NCI-H1092 treated with DMSO at 0.1 percent for 48 hours (cell line): ENCODE data around the gene CDH23.

Source experiments
- DNase-seq: peaks from one replicate; lab custom pipeline; 2025; lab: John Stamatoyannopoulos, UW

The CDH23 gene

GRCh38 chr10:71440506-71441035 is 43.9 kb downstream of the CDH23 start:
- DNase-seq: no peak

- DNase-seq: no peak
These were observed 45.3 kb downstream of the CDH23 start for GRCh38 chr10:71442000-71442399.

- no peak for DNase-seq
These were observed 46.3 kb downstream of the CDH23 start for GRCh38 chr10:71442859-71443570.

GRCh38 chr10:71443676-71444075 is 47.0 kb downstream of the CDH23 start:
- DNase-seq: no peak

GRCh38 chr10:71444284-71445054 is 47.7 kb downstream of the CDH23 start:
- no peak for DNase-seq

- no peak for DNase-seq
These were observed 51.0 kb downstream of the CDH23 start for GRCh38 chr10:71447676-71448075.

GRCh38 chr10:71448146-71448545 is 51.4 kb downstream of the CDH23 start:
- peak; percentile 51 for DNase-seq

- DNase-seq: no peak
These were observed 52.3 kb downstream of the CDH23 start for GRCh38 chr10:71449026-71449425.

GRCh38 chr10:71451754-71452153 is 55.0 kb downstream of the CDH23 start:
- DNase-seq: no peak

GRCh38 chr10:71453186-71453585 is 56.5 kb downstream of the CDH23 start:
- DNase-seq: no peak

- no peak for DNase-seq
These were observed 57.6 kb downstream of the CDH23 start for GRCh38 chr10:71454347-71454746.

- DNase-seq: no peak
These were observed 58.3 kb downstream of the CDH23 start for GRCh38 chr10:71455035-71455434.

GRCh38 chr10:71456631-71457030 is 59.9 kb downstream of the CDH23 start:
- DNase-seq: no peak

- no peak for DNase-seq
These were observed 61.2 kb downstream of the CDH23 start for GRCh38 chr10:71457908-71458307.

GRCh38 chr10:71458387-71458786 is 61.7 kb downstream of the CDH23 start:
- DNase-seq: no peak

- no peak for DNase-seq
These were observed 62.8 kb downstream of the CDH23 start for GRCh38 chr10:71459513-71459912.

GRCh38 chr10:71460615-71461014 is 63.9 kb downstream of the CDH23 start:
- no peak for DNase-seq

GRCh38 chr10:71461457-71461856 is 64.7 kb downstream of the CDH23 start:
- no peak for DNase-seq

GRCh38 chr10:71462062-71462935 is 65.6 kb downstream of the CDH23 start:
- DNase-seq: no peak

GRCh38 chr10:71463111-71463510 is 66.4 kb downstream of the CDH23 start:
- no peak for DNase-seq

GRCh38 chr10:71465551-71466252 is 69.0 kb downstream of the CDH23 start:
- DNase-seq: no peak

GRCh38 chr10:71466330-71466729 is 69.6 kb downstream of the CDH23 start:
- DNase-seq: no peak
